Raji (cell line): ENCODE measurements around the gene MYH15.

Source experiments
- POLR2A ChIP-seq: IDR thresholded peaks from 2 replicates; pipeline ENCODE4 v1.6.1; 2011; ENCODE audit warnings: low read depth, low read length, control low read depth; ENCODE audit not compliant: insufficient read depth

MYH15 gene

DNA sequence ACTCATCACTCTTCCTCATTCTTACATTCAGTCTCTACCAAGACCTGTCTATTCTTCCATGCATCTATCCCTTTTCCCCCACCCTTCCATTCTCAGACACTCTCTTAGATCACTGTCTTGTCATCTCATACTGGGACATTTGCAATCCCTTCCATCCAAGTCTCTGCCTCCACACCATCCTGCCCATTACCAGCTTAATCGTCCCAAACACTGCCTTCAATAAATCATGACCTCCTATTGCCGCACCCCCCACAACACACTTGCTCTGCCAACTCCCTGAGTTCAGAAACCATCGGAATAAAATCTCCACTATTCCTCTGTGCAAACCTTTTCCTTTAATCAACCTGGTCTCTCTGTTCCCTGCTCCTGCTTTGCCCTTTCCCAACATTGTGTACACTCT is 18.9 kb downstream of the MYH15 start:
- TF ChIP-seq POLR2A: no peak

- no peak for TF ChIP-seq POLR2A
Observed at GRCh38 chr3:108489776-108490175, 20.6 kb downstream of the MYH15 start.

DNA sequence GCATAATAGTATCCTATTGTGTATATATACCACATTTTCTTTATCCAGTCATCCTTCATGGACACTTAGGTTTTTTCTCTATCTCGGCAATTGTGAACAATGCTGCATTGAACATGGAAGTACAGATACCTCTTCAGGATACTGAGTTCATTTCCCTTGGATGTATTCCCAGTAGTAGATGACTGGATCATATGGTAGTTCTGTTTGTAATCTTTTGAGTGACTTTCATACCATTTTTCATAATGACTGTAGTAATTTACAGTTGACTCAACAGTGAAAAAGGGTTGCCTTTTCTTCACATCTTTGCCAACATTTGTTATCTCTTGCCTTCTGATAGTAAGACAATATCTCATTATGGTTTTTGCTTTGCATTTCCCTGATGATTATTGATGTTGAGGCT is 21.8 kb downstream of the MYH15 start:
- no peak for TF ChIP-seq POLR2A

GRCh38 chr3:108487439-108487838 is 23.0 kb downstream of the MYH15 start:
- TF ChIP-seq POLR2A: no peak

- TF ChIP-seq POLR2A: no peak
Observed at GRCh38 chr3:108486941-108487340, 23.5 kb downstream of the MYH15 start.

DNA sequence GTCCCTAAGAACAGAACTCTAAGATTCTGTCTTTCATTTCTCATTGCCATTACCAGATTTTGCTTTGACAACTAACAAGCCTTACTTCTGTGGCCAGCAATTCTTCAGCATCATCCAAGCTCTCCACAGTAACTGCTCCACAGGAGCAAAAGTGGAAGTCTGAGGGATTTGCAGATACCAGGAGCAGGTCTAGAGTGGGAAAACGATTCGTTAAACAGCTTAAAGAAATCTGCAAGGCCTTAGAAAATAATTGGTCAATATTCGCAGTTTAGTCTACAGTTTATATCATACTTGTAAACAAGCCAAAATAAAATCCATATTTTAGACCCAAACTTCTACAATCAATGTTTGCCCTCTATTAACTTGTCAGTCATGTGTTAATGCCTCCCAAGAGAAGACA is 24.1 kb downstream of the MYH15 start:
- no peak for TF ChIP-seq POLR2A

DNA sequence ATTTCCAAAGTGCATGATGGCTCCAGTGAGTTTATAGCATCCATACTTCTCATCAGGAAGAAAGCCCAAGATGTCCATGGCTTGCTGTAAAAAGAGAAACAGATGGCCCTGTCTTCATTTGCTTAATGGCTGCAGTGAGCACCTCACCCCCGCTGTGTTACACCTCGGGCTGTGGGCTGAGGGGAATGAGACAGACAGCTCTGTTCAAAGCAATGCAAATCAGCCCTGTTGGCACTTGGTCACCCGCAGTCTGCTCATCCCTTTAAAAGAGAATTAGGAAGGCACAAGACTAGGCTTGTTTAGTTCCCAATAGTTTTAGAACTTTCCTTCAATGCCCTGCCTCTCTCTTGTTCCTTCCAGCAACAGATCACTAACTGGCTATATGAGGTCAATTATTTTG is 25.2 kb downstream of the MYH15 start:
- no peak for TF ChIP-seq POLR2A

- TF ChIP-seq POLR2A: no peak
Observed at GRCh38 chr3:108479224-108479623, 31.2 kb downstream of the MYH15 start.

DNA sequence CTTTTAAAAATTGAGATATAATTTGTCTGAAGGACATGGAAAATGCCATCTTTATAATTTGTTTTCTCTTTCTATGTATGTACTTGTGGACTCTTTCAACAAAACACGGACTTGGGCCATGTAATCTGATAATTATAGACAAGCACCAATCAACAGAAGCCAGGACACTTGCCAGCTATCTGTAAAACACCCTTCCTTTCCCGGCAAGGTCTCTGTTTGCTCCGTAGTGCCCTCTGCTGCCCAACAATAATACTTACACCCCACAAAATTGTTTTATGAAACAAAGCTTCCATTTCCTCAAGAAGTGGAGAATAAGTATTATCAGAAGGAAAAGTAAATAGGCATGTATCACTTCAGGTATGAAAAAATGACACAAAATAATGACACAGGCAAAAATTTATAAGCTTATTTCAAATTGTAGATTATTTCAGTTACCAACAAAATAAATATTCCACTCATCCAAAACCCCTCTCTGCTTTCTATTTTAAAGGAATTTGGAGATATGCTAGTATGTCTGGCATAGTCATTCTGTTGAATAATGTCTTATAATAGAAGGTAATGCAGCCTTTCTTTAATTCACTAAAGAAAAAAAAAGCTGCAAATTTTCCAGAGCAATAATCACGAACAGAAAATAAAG is 32.8 kb downstream of the MYH15 start:
- TF ChIP-seq POLR2A: no peak

- TF ChIP-seq POLR2A: no peak
Observed at GRCh38 chr3:108475220-108475782, 35.1 kb downstream of the MYH15 start.

- TF ChIP-seq POLR2A: no peak
Observed at GRCh38 chr3:108474581-108474980, 35.8 kb downstream of the MYH15 start.

DNA sequence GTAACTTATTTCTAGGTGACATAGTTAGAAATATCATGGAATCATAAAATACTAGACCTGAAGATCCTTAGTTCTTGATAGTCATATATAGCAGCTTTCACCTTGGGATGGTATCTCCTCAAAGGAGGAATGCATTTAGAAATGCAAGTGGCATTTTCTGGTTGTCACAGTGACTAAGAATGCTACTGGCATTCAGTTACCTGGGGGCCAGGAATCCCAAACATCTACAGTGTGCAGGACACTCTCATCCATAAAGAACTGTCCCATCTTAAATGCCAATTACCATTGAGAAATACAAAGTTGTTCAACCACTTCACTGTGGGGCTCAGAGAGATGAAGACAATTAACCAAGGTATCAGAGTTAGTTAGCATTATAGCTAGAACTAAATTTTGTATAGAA is 36.7 kb downstream of the MYH15 start:
- no peak for TF ChIP-seq POLR2A

DNA sequence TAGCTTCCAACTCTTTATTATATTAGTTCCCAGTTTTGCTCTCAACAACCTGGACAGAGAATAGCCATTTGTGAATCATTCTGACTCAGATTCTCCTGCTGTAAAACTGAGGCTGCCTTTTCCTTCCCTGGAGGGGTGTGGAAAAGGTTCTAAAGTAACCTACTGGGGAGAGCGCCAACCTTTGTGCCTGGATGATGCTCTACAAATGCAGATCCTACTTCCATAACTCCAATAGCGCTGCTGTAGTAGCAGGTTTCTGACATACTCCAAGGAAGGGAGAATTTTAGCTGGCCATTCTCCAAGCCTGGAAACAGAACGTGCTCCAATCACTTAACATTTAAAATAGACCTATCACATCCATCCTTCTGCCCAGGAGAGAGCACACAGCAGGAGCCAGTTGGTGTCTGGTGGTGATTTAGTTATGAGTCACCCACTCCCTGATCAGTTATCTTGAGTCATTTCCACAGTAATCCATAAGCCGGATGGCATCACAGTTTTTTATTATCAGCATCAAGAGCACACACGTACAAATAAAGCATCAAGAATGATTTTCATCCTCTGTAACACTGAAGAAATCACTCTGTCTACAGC is 38.3 kb downstream of the MYH15 start:
- no peak for TF ChIP-seq POLR2A

DNA sequence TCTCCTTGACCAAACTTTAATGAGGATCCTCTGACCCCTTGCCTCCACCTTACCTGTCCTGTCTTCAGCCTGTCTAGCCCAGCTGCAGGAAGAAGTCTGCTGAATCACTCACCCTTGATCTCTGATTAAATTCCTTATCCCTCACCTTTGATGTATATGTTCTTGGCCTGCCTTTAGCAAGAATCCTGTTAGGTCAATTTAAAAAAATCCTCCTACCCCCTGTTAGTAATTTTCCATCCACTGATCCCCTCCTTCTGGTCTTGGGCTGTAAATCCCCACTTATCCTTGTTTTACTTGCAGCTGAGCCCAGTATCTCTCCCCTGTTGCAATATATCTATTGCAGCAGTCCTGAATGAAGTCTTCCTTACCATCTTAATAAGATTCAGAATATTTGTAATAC is 39.0 kb downstream of the MYH15 start:
- no peak for TF ChIP-seq POLR2A

DNA sequence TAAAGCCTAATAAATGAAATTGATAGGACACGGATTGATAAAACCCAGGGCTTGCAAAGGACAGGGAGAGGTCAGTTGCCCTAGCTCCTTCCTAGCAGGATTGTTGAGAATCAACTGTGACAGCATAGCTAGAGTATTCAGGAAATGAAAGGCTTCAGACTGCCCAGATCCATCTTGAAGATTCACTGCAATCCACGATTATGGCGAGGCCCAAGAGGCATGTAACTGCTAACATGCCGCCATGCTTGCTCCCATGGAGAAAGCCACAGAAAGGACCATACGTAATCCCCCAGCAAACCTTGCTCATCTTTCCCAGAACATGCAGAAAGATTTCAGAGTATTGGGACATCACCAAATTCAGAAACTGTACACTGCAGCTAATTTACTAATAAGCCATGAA is 41.3 kb downstream of the MYH15 start:
- no peak for TF ChIP-seq POLR2A

- no peak for TF ChIP-seq POLR2A
Observed at GRCh38 chr3:108468577-108468976, 41.8 kb downstream of the MYH15 start.

GRCh38 chr3:108462899-108463298 is 47.5 kb downstream of the MYH15 start:
- no peak for TF ChIP-seq POLR2A
